Stimulated activated naive CD4-positive, alpha-beta T cell (primary cell): ENCODE measurements around the gene DHRS13.
"Not testable (repeated sequence)": the region's sequence is repeated elsewhere in the genome, so short reads cannot be mapped to it uniquely, and the experiment has no call there.

Experiments
- DNase-seq, 6 experiments: peaks; one replicate each; lab custom pipeline; 2025; lab: John Stamatoyannopoulos, UW

DHRS13 gene

DNA sequence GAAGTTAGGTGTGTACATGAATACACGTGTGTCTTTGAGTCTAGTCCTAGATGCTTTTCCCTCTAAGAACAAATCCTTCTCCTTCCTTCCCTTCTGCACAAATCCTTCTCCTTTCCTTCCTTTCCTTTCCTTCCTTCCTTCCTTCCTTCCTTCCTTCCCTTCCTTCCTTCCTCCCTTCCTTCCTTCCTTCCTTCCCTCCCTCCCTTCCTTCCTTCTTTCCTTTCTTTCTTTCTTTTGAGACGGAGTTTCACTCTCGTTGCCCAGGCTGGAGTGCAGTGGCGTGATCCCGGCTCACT lies 615 bp upstream of the DHRS13 start:
- not testable (repeated sequence) for DNase-seq

DNA sequence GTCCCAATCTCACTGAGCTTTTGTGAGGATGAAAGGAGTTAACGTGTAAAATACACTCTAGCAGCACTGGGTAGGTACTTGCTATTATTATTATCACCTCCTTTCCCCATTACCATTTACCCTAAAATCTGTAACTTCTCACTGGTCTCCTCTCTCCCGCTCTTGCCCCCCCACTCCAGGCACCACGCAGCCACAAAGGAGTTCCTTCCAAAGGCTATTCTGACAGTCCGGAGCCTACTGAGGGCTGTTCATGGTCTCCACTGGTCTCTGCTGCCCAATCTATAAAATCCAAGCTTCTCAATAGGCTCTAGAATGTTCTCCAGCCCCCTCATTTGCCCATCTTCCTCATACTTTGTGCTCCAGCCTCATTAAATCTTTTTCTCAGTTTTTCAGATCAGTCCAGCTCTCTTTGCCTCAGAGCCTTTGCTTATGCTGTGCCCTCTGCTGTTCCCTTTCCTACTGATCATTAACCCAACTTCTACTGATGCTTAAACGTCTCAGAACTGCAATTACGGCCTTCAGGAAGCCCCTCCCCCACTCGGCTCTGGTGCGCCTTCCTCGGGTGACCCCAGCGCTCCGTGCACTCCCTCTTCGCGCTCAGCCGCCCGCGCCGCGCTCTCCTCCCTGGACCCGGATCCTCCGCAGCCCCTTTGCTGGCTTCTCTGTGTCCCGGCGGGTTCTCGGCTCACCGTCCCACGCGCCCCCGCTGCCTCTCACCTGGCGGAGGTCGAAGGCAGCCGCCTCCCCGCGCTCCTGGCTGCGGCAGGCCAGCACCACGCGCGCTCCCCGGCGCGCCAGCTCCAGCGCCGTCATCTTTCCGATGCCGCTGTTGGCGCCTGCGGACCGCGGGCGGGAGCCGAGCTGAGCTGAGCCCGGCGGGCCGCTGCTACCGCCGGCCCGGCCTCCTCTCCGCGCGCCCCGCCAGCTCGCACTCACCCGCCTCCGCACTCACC lies 737 bp downstream of the DHRS13 start:
- DNase-seq, result peak; percentile 46 to 74 (median 60)

DNA sequence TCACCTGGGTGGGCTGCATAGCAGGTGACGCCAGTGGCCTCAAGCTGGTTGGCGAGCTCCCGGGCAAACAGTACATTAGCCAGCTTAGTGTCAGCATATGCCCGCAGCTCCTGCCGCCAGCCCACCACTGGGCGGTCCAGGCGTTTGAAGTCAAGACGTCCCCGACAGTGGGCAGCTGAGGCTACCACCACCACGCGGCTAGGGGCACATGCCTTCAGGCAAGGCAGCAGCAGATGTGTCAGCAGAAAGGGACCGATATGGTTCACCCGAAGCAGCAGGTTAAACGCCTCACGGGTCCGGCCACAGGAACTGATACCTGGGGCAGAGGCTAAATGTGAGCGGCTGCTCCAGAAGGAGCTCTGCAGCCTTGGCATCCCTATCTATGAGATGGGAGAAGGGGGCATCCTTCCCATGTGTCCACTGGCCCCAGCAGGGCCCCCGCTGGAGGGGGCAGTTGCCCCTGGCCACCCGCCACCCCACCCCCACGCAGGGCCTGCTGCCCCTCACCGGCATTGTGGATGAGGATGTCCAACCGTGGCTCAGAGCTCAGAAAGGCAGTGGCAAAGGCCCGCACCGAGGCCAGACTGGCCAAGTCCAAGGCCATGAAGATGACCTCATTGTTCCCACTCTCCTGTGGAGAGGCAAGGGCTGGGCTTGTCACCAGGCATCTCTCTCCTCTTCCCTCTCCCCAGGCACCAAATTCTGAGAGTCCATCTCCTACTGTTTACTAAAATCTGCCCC lies 1.7 kb downstream of the DHRS13 start:
- DNase-seq, result no peak

DNA sequence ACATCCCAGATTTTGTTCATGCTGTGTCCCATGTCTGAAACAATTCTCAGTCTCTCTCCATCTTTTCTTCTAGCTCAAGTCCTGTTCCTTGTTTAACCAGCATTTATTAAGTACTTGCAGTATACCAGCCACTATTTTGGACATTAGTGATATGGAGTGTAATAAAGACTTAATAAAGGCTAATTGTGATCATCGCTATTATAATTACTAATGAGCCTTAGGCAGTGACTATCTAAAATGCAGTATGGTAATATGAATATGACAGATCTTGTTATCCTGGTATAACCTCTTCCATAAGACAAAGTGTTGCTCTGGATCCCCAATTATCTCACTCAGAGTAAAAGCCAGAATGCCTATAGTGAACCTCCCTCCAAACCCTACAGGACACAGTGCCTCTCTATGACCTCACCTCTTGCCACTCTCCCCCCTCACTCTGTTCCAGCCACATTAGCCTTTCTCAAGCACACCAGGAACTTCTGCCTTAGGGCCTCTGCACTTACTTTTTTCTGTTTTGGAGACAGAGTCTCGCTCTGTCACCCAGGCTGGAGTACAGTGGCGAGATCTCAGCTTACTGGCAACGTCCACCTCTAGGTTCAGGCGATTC lies 3.6 kb downstream of the DHRS13 start:
- DNase-seq, result no peak

DNA sequence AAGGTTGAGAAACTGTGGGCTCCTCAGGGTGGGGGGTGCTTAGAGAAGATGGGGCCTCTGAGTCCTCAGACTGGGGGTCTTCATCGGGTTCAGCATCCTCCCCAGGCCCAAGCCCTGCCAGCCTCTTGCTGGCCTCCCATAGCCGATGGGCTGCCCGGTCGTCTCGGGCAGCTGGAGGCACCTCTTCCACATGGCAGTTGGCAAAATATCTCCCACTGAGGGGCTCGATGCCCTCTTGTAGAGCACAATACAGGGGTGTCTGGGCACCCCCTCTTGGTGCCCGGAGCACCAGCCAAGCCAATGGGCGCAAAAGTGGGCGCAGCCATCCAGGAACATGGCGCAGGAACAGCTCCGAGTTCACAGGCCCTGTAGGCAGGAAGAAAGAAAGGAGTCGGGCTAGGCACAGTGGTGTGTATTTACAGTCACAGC lies 4.3 kb downstream of the DHRS13 start:
- no peak for DNase-seq

DNA sequence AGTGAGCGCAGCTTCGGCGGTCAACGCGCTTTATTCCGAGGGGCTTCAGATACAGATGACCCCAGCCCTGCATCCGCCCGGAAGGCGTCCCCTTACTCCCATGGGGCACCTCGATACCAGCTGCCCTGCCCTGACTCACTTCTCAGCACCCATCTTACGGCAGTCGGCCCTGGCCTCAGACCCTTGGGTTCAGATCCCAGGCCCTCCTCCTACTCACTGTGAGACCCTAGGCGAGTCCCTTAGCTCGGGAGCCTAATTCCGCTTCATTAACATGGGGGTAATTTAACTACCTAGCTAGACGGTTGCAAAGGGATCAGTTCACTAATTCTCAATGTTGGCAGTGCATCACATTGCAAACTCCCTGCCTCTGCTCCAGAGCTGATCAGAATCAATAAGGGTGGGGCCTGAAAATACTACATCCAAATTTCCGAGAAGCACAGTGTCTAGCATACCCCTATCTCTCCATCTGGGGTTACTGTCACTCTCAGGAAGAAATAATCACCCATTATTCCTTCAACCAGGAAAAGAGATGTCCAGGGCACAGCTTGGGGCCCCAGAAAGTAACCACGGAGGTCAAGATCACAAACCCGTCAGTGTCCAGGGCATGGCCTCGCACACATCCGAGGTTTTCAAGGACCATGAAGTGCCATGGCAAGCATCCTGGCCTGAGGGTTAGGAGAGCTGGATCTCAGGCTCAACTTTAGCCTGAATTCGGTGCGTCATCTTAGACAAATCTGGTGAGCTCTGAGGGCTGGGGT lies 4.9 kb downstream of the DHRS13 start:
- DNase-seq, result peak in 2 of 6 experiments; percentile 31 to 52

DNA sequence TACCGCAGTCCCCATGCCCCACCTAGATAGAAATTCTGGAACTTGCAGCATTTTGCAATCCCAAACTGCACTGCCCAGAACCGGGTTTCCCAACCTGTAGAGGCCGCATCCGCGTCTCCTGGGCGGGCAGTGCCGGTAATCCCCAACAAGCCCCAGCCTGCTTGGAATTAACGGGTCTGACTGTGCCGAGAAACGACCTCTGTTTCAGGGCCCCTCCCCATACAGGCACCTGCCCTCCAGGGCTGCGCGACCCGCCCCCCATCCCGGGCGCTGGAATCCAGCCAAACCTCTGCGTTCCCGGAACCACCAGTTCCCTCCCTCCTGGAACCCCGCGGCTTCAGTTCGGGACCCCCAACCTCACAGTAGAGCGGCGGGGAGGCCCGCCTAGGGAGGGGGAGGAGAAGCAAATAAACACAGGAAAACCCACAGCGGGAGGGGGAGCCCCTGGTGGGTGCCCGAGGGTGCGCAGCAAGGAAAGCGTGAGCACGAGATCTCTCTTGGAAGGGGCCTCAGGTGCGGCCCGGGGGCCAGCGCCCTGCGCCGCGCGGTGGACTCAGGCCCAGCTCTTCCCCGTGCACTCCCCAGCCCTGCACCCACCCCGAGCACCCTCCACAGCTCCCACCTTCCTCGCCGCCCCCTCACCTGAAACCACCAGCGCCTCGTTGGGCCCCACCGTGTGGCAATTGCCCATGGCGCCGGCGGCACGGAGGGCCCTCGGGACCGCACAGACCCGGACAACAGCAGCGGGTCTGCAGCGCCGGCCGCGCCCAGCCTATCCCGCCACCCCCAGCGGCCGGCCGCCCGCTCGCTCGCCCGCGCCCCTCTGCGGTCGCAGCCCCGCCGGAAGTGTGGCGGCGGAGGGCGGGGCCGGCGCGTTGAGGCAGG lies 5.8 kb downstream of the DHRS13 start, which contains the start of gene FLOT2:
TSS of gene FLOT2 (minus strand) at position 850 of the 885 bp plus-strand sequence. CDS start at position 691, 159 bp downstream.
- DNase-seq, result peak; percentile 60 to 76 (median 66)

DNA sequence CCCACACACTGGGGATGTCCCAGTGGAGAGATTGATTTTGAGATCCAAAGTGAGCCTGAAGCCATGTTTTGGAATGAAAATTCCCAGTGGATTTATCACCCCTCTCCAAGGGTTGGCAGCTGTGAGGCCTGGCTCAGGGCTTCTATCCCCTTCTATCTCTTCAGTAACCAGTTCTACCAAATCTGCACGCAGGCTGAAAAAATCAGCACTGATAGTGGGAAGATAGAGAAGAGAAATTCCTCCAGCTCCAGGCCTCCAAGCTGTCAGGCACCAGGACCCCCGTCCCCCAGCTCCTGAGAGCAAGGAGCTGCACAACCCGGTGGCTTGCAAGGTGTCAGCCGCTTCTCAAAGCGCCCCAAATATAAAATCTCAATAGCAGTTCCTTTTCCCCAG lies 6.4 kb downstream of the DHRS13 start:
- no peak for DNase-seq

DNA sequence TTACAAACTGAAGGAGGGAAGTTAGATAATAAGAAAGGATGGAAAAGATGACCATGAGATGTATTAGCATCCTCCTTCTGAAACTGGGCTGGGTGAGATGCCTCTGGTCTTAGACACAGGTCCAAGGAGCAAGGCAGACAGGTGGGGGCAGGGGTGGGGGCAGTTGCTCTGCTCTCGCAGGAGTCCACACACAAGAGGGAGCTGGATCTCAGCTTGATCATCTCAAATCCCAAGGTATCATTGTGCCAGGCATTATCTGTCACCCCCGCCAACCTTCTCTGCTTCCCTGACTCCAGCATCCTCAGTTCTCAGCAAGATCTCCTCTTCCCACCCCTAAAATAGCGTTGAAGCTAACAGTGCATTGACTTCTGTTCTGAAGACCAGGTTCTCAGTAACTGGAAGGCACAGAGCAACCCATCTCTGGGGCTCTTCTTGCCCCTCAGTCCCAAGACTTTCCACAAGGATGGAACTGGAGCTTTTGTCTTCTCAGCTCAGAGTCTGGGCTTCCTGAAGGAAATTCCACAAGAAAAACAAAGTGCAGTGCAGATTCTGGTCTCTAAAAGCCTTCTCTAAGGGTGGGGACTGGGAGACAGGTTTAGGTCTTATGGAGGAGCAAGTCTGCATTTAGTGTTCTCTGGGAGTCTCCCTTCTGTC lies 7.0 kb downstream of the DHRS13 start:
- DNase-seq, result peak in 1 of 6 experiments; percentile 25

DNA sequence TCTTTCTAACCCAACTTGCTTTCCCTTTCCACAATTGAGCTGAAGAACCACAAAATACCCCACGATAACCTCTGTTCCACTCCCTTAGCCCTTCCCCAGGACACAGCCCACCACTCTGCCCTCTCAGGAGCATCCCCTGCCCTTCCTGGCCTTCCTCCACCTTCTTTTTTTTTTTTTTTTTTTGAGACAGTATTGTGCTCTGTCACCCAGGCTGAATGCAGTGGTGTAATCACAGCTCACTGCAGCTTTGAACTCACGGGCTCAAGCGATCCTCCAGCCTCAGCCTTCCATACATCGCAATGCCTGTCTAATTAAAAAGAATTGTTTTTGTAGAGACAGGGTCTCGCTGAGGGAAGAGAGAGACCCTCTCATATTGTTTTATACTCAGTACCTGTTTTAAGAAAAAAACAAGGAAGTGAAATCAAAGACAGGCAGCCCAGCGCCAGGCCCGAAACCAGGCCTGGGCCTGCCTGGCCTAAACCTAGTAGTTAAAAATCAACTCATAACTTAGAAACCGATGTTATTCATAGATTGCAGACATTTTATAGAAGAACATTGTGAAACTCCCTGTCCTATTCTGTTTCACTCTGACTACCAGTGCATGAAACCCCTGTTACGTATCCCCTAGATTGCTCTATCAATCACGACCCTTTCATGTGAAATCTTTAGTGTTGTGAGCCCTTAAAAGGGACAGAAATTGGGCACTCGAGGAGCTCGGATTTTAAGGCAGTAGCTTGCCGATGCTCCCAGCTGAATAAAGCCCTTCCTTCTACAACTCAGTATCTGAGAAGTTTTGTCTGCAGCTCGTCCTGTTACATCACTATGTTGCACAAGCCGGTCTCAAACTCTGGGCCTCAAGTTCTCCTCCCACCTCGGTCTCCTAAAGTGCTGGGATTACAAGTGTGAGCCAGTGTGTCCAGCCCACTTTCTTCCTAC lies 9.4 kb downstream of the DHRS13 start:
- DNase-seq, result peak in 4 of 6 experiments; percentile 12 to 35 (median 22)

DNA sequence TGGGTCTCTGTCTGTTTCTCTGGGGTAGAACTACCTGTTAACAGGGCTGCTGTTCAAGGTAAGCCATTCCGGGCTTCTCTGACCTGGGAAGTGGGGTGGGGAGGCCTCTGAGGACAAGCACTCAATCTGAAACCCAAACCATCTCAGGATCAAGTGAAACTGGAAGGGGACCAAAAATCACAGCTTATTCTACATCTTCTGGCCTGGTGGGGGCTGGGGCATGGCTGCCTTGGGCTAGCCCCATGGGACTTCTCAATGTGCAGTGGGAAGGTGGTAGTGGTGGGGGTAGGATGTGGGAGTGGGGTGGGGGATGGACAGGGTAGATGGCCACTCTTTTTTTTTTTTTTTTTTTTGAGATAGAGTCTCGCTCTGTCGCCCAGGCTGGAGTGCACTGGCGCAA lies 10.9 kb downstream of the DHRS13 start:
- DNase-seq, result no peak

DNA sequence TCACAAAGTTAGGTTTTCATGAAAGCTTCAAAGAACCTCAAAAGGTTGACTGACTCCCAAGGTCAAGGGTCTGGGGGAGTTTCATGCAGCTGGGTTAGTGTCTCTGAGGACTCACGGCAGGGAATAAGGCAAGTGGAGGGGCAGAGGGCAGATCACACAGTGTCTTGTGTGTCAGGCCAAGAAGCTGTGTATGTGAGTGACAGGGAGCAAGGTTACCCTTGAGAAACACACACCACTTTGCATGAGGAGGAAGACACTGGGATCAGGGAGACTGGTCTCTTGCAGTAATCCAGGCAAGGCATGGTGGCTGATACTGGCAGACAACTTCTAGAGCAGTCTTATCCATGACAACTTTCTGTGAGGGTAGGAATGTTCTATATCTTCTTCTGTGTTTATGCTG lies 11.7 kb downstream of the DHRS13 start:
- DNase-seq, result no peak

DNA sequence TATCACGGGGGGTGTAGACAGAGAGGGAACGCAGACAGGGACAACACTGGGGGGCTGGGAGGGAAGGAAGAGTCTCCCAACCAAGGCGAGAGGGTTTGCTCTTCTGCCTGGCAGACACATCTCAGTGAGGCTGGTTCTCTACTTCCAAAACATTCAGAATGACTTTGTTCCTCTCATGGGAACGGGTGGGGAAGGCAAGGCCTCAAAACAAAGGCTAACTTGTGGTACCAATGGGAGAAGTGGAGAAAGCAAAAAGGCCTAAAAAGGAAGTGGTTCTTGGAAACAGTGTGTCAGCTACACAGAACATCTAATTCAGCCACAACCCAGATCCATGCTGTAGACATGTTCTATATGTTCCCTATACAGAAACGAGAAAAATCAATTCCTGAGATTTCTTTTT lies 12.9 kb downstream of the DHRS13 start:
- DNase-seq, result no peak

DNA sequence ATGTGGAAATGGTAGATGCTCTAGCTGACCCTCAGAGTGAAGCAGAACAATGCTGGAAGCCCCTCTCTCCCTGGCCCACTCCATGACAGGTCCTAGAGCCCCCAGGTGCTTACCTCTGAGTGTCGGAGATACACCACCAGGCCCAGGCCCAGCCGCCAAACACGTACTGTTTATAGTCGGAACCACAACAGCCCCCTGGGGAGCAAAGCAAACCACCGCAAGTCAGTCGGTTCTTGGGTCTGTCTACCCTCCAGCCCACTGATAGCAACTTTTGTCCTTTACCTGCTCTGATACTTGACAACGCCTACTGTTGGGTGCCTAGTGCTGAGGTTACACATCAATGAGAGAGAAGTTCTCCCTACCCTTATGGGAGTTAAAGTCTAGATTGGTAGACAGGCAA lies 14.0 kb downstream of the DHRS13 start:
- no peak for DNase-seq

DNA sequence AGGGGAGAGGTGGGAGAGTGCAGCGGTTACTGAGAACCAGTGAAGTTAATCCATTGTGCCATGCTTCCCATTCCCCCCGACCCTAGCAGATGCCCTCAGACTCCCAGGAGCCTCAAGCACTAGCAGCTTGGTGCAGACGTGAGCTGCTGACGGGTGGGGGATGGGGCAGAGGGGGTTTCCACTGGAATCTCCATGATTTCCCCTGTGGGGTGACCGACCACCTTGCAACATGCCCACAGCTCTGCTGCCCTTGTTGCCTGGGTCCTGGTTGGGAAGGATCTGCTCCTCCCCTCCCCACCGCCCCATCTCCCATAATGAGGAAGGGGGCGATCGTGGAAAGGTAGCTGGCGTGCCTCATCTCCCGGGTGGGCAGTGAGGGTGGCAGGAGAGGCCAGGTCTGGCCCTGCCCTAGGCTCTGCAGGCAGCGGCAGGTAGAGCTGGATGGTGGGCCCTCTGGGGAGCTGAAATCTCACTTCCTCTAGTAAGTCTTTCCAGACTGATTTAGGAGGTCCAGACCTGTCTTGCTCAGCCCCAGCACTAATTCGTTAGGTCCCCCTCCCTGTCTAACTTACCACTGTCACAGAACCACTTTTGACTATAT lies 14.9 kb downstream of the DHRS13 start:
- no peak for DNase-seq

DNA sequence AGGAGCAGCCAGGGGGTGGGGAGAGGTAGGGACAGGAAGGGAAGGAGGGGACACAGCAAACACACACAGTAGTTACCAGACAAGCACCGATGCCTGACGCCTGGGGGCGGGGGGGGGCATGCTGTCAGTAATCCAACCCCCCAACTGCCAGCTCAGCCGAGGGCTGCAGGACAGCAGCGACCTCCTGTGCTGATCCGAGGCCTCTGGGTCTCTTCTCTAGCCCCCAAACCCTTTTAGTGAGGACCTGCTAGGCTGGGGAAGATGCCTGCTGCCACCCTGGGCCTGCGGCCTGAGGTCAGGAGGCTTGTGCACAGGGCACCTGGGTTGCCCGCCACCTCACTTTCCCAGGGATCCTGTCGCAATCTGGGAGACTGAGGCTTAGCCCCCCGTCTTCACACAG lies 16.9 kb downstream of the DHRS13 start:
- no peak for DNase-seq

DNA sequence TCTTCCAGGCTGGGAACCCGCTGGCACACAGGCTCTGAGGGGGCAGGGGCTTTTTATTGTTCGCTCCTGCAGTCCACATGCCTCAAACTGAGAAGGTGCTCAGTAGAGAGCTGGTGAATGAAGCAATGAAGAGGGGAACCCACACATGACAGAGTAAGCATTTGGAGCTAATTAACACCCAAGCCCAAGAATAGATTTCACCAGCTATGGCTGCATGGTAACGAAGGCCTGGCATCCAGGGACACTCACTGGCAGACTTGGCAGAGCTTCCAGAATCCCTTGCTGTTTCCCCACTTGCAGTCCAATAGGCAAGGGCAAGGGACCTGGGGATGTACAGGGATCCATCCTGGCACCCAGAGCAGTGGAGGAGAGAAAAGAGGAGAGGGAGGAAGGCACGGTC lies 17.5 kb downstream of the DHRS13 start:
- DNase-seq, result no peak

DNA sequence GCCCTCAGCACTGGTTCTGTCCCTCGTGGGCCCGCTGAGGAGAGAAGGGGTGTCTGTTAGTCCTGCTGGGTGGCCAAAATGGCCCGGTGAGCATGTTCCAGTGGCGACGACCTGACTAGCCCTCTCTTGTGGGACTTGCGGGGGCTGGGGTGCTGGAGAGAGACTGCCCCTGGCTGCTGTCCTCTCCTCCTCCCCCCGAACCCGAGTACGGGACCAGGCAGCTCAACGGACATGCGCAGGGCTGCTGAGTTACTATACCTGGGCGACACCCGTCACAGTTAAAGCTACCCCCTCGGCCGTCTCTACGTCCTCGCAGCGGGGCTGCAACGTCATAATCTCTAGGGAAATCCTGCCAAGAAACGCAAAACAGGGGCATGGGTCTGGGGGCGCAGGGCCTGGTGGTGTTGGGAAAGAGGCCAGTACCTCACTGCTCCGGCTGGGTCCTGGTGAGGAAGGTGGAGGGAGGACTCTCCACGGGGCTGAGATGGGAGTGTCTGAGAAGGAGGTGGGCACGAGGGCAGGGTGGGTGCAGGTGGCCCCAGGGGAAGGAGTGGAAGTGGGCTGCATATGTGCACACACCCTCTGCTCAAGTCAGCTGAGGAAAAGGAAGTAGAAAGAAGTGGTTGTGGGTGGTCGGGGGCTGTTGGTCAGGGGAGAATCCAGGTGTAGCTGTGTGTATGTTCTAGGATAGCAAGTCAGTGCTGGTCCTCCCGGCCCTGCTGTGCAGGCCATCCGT lies 18.7 kb downstream of the DHRS13 start:
- no peak for DNase-seq
